Measurements from ENCODE around the gene SRPRB.

DNA sequence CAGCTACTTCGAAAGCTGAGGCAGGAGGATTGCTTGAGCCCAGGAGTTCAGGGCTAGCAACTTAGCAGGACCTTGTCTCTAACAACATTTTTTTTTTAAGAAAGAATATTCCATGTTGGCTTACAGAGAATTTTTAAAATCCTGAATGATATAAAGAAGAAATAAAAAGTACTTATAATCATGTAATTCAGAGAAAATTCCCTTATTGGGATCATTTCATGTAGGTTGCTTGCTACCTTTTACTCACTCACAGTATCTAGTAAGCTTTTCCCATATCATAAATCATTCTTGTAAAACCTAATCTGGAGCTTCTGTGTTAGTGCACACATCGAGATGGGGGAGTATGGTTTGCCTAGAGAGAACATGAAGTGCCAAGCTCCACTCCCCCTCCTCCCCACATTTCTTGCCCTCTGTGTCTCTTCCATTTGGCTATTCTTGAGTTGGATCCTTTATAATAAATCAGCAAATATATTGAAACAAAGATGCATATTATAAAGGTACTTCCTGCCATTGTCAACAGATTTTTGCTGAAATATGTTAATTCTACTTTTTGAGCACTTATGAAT, 45.8 kb upstream of the SRPRB start:
- TF ChIP-seq TAF1 (IDR thresholded peaks at IDR 0.05; ENCODE audit: low read depth, low read length) (no peak), POLR2A (IDR thresholded peaks at IDR 0.05; ENCODE audit: low read depth, low read length) (no peak), POLR2AphosphoS5 (IDR thresholded peaks at IDR 0.05; ENCODE audit: low read depth, low read length) (no peak)

All from GM12891 (cell line).